ENCODE measurements around the gene GSK3B. TPM values are rescaled to one million over a fixed set of nuclear protein-coding genes. Genes with fewer than 3 reads are reported as not detected.

Gene GSK3B
- total RNA-seq, 3 donors from 2014 or later (not counting 1 experiment from before 2014, with no cell fraction given): 61.3 to 67.0 (median 62.7) TPM

DNA sequence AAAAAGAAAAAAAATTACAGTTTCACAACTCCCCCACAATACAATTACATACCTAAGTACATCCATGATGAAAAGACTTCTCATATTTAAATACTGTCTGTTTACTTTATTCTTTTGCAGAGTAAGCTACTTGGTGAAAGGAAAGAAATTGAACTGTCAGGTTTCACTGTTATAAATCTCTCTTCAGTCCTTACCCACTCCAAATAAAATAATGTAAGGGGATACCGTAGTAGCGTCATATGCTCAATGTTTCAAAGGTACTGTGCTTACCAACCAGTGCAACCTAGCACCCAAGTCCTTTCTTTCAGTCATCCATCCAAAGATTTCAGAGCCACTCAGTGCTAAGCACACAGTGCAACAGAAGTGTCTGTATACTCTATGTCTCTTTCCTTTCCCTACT is 13.4 kb downstream of the GSK3B start:
- no peaks in the 10 kb centered on the region for H3K36me3 ChIP-seq (ENCODE audit: control insufficient read depth, insufficient read depth, low read length)
- no peak overlapping the region for H3K27ac ChIP-seq (ENCODE audit: low read length)
- Mint-ChIP-seq H3K4me3 (no peak overlapping the region), H3K27ac (peak overlapping the region in 1 of 2 donors; percentile 46), H3K4me1 (peaks cover 63 to 65% of the 10 kb centered on the region in 2 donors), H3K36me3 (no peaks in the 10 kb centered on the region), H3K9me3 (no peaks in the 10 kb centered on the region), H3K27me3 (ENCODE audit: low read depth in 2 of 2) (no peaks in the 10 kb centered on the region)
- no peaks in the 10 kb centered on the region for H3K27me3 ChIP-seq (ENCODE audit: control insufficient read depth, insufficient read depth, low read length)
- H3K4me3 ChIP-seq (ENCODE audit: low read length): no peak overlapping the region
- TF ChIP-seq, protein P1, sequence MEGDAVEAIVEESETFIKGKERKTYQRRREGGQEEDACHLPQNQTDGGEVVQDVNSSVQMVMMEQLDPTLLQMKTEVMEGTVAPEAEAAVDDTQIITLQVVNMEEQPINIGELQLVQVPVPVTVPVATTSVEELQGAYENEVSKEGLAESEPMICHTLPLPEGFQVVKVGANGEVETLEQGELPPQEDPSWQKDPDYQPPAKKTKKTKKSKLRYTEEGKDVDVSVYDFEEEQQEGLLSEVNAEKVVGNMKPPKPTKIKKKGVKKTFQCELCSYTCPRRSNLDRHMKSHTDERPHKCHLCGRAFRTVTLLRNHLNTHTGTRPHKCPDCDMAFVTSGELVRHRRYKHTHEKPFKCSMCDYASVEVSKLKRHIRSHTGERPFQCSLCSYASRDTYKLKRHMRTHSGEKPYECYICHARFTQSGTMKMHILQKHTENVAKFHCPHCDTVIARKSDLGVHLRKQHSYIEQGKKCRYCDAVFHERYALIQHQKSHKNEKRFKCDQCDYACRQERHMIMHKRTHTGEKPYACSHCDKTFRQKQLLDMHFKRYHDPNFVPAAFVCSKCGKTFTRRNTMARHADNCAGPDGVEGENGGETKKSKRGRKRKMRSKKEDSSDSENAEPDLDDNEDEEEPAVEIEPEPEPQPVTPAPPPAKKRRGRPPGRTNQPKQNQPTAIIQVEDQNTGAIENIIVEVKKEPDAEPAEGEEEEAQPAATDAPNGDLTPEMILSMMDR (IDR thresholded peaks at IDR 0.05): no peak
- intact Hi-C loops (cut with micrococcal nuclease): no loop called here
- peaks cover 17% of the 10 kb centered on the region for H3K4me1 ChIP-seq (ENCODE audit: control insufficient read depth, insufficient read depth, low read length)
- WGBS (ENCODE audit: insufficient coverage): 98% methylated on average over 2 of the region's 2 CpGs
- H3K9me3 ChIP-seq (ENCODE audit: control insufficient read depth, insufficient read depth, low read length): no peaks in the 10 kb centered on the region
- DNase-seq (no peak), ATAC-seq (no peak)

DNA sequence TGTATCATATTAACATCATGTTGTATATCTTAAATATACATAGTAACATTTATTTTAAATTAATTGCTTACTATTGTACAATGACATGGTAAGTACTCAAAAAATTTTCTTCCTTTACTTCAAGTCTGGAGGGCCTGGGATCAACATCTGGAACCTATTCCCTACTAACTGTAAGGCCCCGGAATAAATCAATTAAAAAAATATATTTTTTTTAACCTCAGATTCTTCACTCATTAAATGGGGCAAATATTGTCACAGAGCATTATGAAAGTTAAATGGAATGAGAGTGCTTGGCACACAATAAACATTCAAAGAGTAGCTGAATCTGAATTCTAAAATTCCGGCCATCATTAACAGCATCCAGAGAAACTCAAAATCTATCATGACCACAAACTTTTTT is 16.5 kb downstream of the GSK3B start:
- Mint-ChIP-seq H3K27me3 (ENCODE audit: low read depth in 2 of 2) (no peaks in the 10 kb centered on the region), H3K9me3 (no peaks in the 10 kb centered on the region), H3K36me3 (no peaks in the 10 kb centered on the region), H3K27ac (peak overlapping the region; percentile 62 to 70), H3K4me1 (peaks cover 81 to 82% of the 10 kb centered on the region in 2 donors), H3K4me3 (no peak overlapping the region)
- no peaks in the 10 kb centered on the region for H3K36me3 ChIP-seq (ENCODE audit: control insufficient read depth, insufficient read depth, low read length)
- WGBS (ENCODE audit: insufficient coverage): 93% methylated on average over 1 of the region's 2 CpGs
- no peak overlapping the region for H3K4me3 ChIP-seq (ENCODE audit: low read length)
- TF ChIP-seq, protein P1 (IDR thresholded peaks at IDR 0.05): no peak
- DNase-seq: no peak
- no peak overlapping the region for H3K27ac ChIP-seq (ENCODE audit: low read length)
- ATAC-seq: no peak
- H3K27me3 ChIP-seq (ENCODE audit: control insufficient read depth, insufficient read depth, low read length): no peaks in the 10 kb centered on the region
- no peaks in the 10 kb centered on the region for H3K9me3 ChIP-seq (ENCODE audit: control insufficient read depth, insufficient read depth, low read length)
- intact Hi-C loops (cut with micrococcal nuclease): no loop called here
- H3K4me1 ChIP-seq (ENCODE audit: control insufficient read depth, insufficient read depth, low read length): peaks cover 14% of the 10 kb centered on the region

DNA sequence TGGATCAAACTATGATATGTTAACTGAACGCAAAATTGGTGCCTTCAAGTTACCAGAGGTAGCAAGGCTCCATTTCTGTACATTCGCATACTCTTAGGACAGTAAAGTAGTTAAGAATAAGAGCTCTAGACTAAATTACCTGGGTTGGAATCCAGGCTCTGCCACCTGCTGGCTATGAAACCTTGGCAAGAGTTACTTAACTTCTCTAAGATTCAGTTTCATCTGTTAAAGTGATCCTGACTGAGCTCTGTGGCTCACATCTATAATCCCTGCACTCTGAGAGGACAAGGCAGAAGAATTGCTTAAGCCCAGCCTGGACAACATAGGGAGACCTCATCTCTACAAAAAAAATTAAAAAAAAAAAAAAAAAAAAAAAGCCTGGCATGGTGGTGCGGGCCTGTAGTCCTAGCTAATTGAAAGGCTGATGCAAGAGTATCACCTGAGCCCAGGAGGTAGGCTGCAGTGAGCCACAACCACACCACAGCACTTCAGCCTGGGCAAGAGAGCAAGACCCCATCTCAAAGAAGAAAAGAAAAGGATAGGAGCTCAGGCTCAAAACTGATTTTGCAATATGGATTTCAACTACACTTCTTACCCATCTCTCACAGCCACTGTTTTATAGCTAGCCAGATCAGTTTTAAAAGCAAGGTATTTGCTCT is 21.3 kb downstream of the GSK3B start:
- intact Hi-C loops (cut with micrococcal nuclease): no loop called here
- Histone ChIP-seq H3K27ac (ENCODE audit: low read length) (no peak overlapping the region), H3K9me3 (ENCODE audit: control insufficient read depth, insufficient read depth, low read length) (no peaks in the 10 kb centered on the region), H3K4me3 (ENCODE audit: low read length) (no peak overlapping the region), H3K27me3 (ENCODE audit: control insufficient read depth, insufficient read depth, low read length) (no peaks in the 10 kb centered on the region), H3K36me3 (ENCODE audit: control insufficient read depth, insufficient read depth, low read length) (no peaks in the 10 kb centered on the region), H3K4me1 (ENCODE audit: control insufficient read depth, insufficient read depth, low read length) (no peaks in the 10 kb centered on the region)
- TF ChIP-seq, protein P1 (IDR thresholded peaks at IDR 0.05): no peak
- Mint-ChIP-seq H3K27ac (peak overlapping the region; percentile 52 to 70), H3K4me1 (peaks cover 69 to 75% of the 10 kb centered on the region in 2 donors), H3K9me3 (no peaks in the 10 kb centered on the region), H3K4me3 (no peak overlapping the region), H3K36me3 (no peaks in the 10 kb centered on the region), H3K27me3 (ENCODE audit: low read depth in 2 of 2) (no peaks in the 10 kb centered on the region)
- WGBS (ENCODE audit: insufficient coverage): 100% methylated on average over 3 of the region's 3 CpGs
- peak in 1 of 2 donors; percentile 12 for DNase-seq
- ATAC-seq: peak in 1 of 3 donors; percentile 18

DNA sequence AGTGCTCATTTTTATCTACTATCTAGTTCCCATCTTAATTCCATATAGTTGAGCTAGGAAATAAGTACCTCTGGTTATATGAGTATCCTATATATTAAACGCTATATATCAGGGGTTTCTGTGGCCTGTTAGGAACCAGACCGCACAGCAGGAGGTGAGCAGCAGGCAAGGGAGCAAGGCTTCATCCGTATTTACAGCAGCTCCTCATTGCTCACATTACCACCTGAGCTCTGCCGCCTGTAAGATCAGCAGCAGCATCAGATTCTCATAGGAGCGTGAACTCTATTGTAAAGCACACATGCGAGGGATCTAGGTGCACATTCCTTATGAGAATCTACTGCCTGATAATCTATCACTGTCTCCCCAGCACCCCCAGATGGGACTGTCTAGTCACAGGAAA is 23.0 kb downstream of the GSK3B start:
- Histone ChIP-seq H3K4me1 (ENCODE audit: control insufficient read depth, insufficient read depth, low read length) (no peaks in the 10 kb centered on the region), H3K27ac (ENCODE audit: low read length) (no peak overlapping the region), H3K27me3 (ENCODE audit: control insufficient read depth, insufficient read depth, low read length) (no peaks in the 10 kb centered on the region), H3K9me3 (ENCODE audit: control insufficient read depth, insufficient read depth, low read length) (no peaks in the 10 kb centered on the region), H3K36me3 (ENCODE audit: control insufficient read depth, insufficient read depth, low read length) (no peaks in the 10 kb centered on the region), H3K4me3 (ENCODE audit: low read length) (no peak overlapping the region)
- TF ChIP-seq, protein P1 (IDR thresholded peaks at IDR 0.05): no peak
- Mint-ChIP-seq H3K9me3 (no peaks in the 10 kb centered on the region), H3K4me1 (peaks cover 75 to 80% of the 10 kb centered on the region in 2 donors), H3K36me3 (no peaks in the 10 kb centered on the region), H3K27me3 (ENCODE audit: low read depth in 2 of 2) (no peaks in the 10 kb centered on the region), H3K4me3 (peak overlapping the region; percentile 6), H3K27ac (peak overlapping the region; percentile 29)
- intact Hi-C loops (cut with micrococcal nuclease): no loop called here
- DNase-seq (no peak), ATAC-seq (no peak)
- 93% methylated on average over 6 of the region's 6 CpGs for WGBS (ENCODE audit: insufficient coverage)
